HCT116 (cell line): ENCODE data around the gene TLR9. TPM values are rescaled to one million over a fixed set of nuclear protein-coding genes. Genes with fewer than 3 reads are reported as not detected.

Experiments used
- ATAC-seq: fragments of 200-7000 bp; cut with Tn5 transposase; 2 replicates; pipeline ENCODE4 v1.9.1; 2020; ENCODE audit warnings: mild to moderate bottlenecking, moderate library complexity
- BruUV-seq: library from RNA; stranded (reverse); fragments of 400-500 nt; replicated peaks from 2 replicates; lab custom pipeline; 2021; lab: Mats Ljungman, UMichigan
- CTCF ChIA-PET: fragments of 300-600 bp; sonication (Branson Sonifier 250); formaldehyde crosslinking; loops from one replicate; lab custom pipeline; 2021; ENCODE audit warnings: antibody characterized with exemption; lab: Charles Lee
- POLR2A ChIA-PET: fragments of 300-600, 350-600 bp; sonication (Branson Sonifier 250); formaldehyde crosslinking; loops from one replicate; lab custom pipeline; 2021; ENCODE audit warnings: antibody characterized with exemption; lab: Charles Lee
- RAD21 ChIA-PET, 2 experiments: fragments of 300-600 bp; sonication (Branson Sonifier 250); formaldehyde crosslinking; loops; one replicate each; lab custom pipeline; 2023; ENCODE audit warnings: low total read pairs in 2 of 2; ENCODE audit not compliant: uncharacterized antibody in 2 of 2, unreplicated experiment in 2 of 2, low non-redundant PET in 1 of 2; lab: Charles Lee
- DNase-seq: peaks from one replicate; pipeline ENCODE4 v3.0.0-alpha.2; 2010; ENCODE audit warnings: low read depth, low spot score
- H2AFZ ChIP-seq: fragments of 200-600 bp; shearing (Covaris generic), sonication (generic); 2 replicates; pipeline ENCODE4 v1.6.1; 2017; ENCODE audit warnings: low read depth, mixed run types, mixed read lengths, antibody characterized with exemption, low read length; ENCODE audit not compliant: poor library complexity, severe bottlenecking
- H3K27ac ChIP-seq: 2 replicates; pipeline ENCODE4 v1.5.1; 2012; ENCODE audit warnings: low read depth, low read length
- H3K27me3 ChIP-seq: fragments of 200-600 bp; sonication (generic); 2 replicates; pipeline ENCODE4 v1.6.1; 2016; ENCODE audit warnings: mixed run types, low read length, mixed read lengths; ENCODE audit not compliant: insufficient read depth
- H3K36me3 ChIP-seq, 2 experiments: fragments of 200-500 bp in 1 of 2; fragments of 200-600 bp in 1 of 2; sonication (Bioruptor generic) in 1 of 2; sonication (generic) in 1 of 2; 2 replicates each; pipeline versions ENCODE4 v1.5.1 to v1.6.1; 2014 to 2016; ENCODE audit warnings: low read length in 2 of 2, inconsistent platforms in 1 of 2, mixed read lengths in 1 of 2, mixed run types in 1 of 2; ENCODE audit not compliant: insufficient read depth in 2 of 2, control insufficient read depth in 1 of 2
- H3K4me1 ChIP-seq, 2 experiments: fragments of 200-600 bp in 1 of 2; sonication (generic) in 1 of 2; 2 replicates each; pipeline versions ENCODE4 v1.5.1 to v1.6.1; 2012 to 2017; ENCODE audit warnings: low read length in 2 of 2, inconsistent platforms in 1 of 2, mild to moderate bottlenecking in 1 of 2, mixed read lengths in 1 of 2, mixed run types in 1 of 2, moderate library complexity in 1 of 2; ENCODE audit not compliant: insufficient read depth in 2 of 2, control insufficient read depth in 1 of 2
- H3K4me2 ChIP-seq: fragments of 200-600 bp; sonication (generic); 2 replicates; pipeline ENCODE4 v1.6.1; 2017; ENCODE audit warnings: mixed run types, low read length, mixed read lengths
- H3K4me3 ChIP-seq, 2 experiments: fragments of 200-600 bp in 1 of 2; sonication (generic) in 1 of 2; replicated peaks in 1 of 2; 2 replicates each; pipeline ENCODE4 v1.5.1; 2011 to 2016; ENCODE audit warnings: low read length in 2 of 2, control low read depth in 1 of 2, low read depth in 1 of 2, mild to moderate bottlenecking in 1 of 2, mixed read lengths in 1 of 2, mixed run types in 1 of 2
- H3K79me2 ChIP-seq: fragments of 200-600 bp; sonication (generic); 2 replicates; pipeline ENCODE4 v1.6.1; 2017; ENCODE audit warnings: mild to moderate bottlenecking, mixed run types, low read length, moderate library complexity, mixed read lengths; ENCODE audit not compliant: insufficient read depth
- H3K9ac ChIP-seq: fragments of 200-600 bp; sonication (generic); 2 replicates; pipeline ENCODE4 v1.6.1; 2016; ENCODE audit warnings: low read length, mixed read lengths
- H3K9me2 ChIP-seq: fragments of 200-600 bp; sonication (generic), shearing (Covaris generic); 2 replicates; pipeline ENCODE4 v1.6.1; 2017; ENCODE audit warnings: mixed run types, mild to moderate bottlenecking, moderate library complexity; ENCODE audit not compliant: insufficient read depth
- H3K9me3 ChIP-seq, 2 experiments: fragments of 200-500 bp in 1 of 2; fragments of 200-600 bp in 1 of 2; sonication (Bioruptor generic) in 1 of 2; sonication (generic) in 1 of 2; 2 replicates each; pipeline ENCODE4 v1.6.1; 2014 to 2017; ENCODE audit warnings: low read length in 2 of 2, mixed read lengths in 2 of 2, inconsistent platforms in 1 of 2, low read depth in 1 of 2, mild to moderate bottlenecking in 1 of 2, mixed run types in 1 of 2, moderate library complexity in 1 of 2; ENCODE audit not compliant: control insufficient read depth in 1 of 2, insufficient read depth in 1 of 2
- H4K20me1 ChIP-seq: fragments of 200-600 bp; sonication (generic), shearing (Covaris generic); 2 replicates; pipeline ENCODE4 v1.6.1; 2017; ENCODE audit warnings: mixed run types, mild to moderate bottlenecking, moderate library complexity; ENCODE audit not compliant: insufficient read depth
- CEBPB ChIP-seq: IDR thresholded peaks from 2 replicates; pipeline ENCODE4 v1.6.1; 2012; ENCODE audit warnings: low read depth
- EZH2 ChIP-seq: fragments of 200-600 bp; sonication (generic); IDR thresholded peaks from 2 replicates; pipeline ENCODE4 v1.6.1; 2017; ENCODE audit warnings: antibody characterized with exemption, mixed run types
- EZH2phosphoT487 ChIP-seq: fragments of 200-600 bp; IDR thresholded peaks from 2 replicates; pipeline ENCODE4 v1.6.1; 2018; ENCODE audit warnings: antibody characterized with exemption, borderline replicate concordance
- JUND ChIP-seq: IDR thresholded peaks from 2 replicates; pipeline ENCODE4 v1.6.1; 2012
- POLR2A ChIP-seq: IDR thresholded peaks from 2 replicates; pipeline ENCODE4 v1.7.0; 2011; ENCODE audit warnings: borderline replicate concordance; ENCODE audit not compliant: insufficient read depth, insufficient read length; ENCODE audit errors: extremely low read depth
- SIN3A ChIP-seq: IDR thresholded peaks from 2 replicates; pipeline ENCODE4 v1.6.1; 2012; ENCODE audit warnings: low read depth
- SP1 ChIP-seq: IDR thresholded peaks from 2 replicates; pipeline ENCODE4 v1.6.1; 2012; ENCODE audit warnings: low read depth
- YY1 ChIP-seq: IDR thresholded peaks from 2 replicates; pipeline ENCODE4 v1.6.1; 2011; ENCODE audit warnings: low read length, low read depth, moderate library complexity, mild to moderate bottlenecking; ENCODE audit not compliant: insufficient replicate concordance; ENCODE audit errors: extremely low read depth
- ZNF274 ChIP-seq: fragments of 200-500 bp; sonication (Bioruptor generic); IDR thresholded peaks from 2 replicates; pipeline ENCODE4 v1.6.1; 2014; ENCODE audit warnings: mild to moderate bottlenecking, low read depth, low read length, inconsistent platforms
- intact Hi-C: fragments of 100-400 bp; cut with micrococcal nuclease; formaldehyde crosslinking; loops from 2 replicates; pipeline ENCODE4 v1.10.0; 2022
- total RNA-seq: library from RNA; stranded (reverse); gene quantifications from one replicate; pipeline ENCODE4 v1.2.1, GENCODE V29; 2021; ENCODE audit not compliant: unreplicated experiment
- TF ChIP-seq, protein P1 (sequence below): IDR thresholded peaks from 2 replicates; pipeline ENCODE4 v1.6.1; 2012
- TF ChIP-seq, protein P2 (sequence below): IDR thresholded peaks from 2 replicates; pipeline ENCODE4 v1.6.1; 2012; ENCODE audit warnings: low read depth
- TF ChIP-seq, protein P3 (sequence below): IDR thresholded peaks from 2 replicates; pipeline ENCODE4 v1.6.1; 2011; ENCODE audit warnings: mild to moderate bottlenecking, low read length, moderate library complexity; ENCODE audit not compliant: insufficient replicate concordance; ENCODE audit errors: extremely low read depth

TLR9 gene
- total RNA-seq, 1 experiment from 2014 or later: 0.15 TPM

DNA sequence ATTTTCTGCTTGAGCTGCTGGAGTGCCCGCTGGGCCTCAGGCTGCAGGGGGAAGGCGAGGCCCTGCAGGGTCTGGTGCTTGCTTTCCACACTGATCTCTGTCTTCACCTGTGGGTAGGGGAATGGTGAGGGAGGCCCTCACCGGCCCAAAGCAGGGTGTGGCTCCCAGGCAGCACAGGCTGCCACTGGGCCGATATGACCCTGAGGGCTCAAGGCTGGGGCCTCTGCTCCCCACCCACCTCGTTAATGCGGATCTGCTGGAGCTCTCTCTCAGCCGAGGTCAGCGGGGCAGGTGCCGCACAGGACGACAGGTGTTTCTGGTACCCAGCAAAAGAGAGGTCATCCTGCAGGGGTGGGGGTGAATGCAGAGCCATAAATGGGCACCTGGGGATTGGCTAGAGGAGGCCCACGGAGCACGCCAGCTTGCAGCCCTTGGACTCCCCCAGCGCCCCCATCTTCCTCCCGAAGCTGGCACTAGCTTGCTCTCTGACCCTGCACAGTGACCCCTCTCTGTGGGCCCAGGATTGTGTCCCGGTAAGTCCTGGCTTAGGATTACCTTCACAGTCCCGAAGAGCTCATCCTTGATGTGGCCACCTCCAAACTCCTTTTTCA, 5.5 kb upstream of the TLR9 start:
- Histone ChIP-seq H3K27ac (no peak overlapping the region), H3K9me2 (no peaks in the 10 kb centered on the region), H3K27me3 (no peaks in the 10 kb centered on the region), H4K20me1 (no peaks in the 10 kb centered on the region), H3K9ac (no peak overlapping the region), H3K9me3 (no peaks in the 10 kb centered on the region), H3K79me2 (peaks cover 4% of the 10 kb centered on the region; the same call in 1 of the 2 replicates), H3K4me1 (no peaks in the 10 kb centered on the region), H2AFZ (no peak overlapping the region), H3K36me3 (peaks cover 17% of the 10 kb centered on the region in 2 experiments; a peak in 3 of 4 replicates), H3K4me2 (no peak overlapping the region), H3K4me3 (no peak overlapping the region)
- intact Hi-C loops: loop anchor here (1.0 kb wide), 1 partner anchor 108 kb away; no protein-coding TSS in a partner anchor
- BruUV-seq: no TSS peak
- TF ChIP-seq, protein P1, sequence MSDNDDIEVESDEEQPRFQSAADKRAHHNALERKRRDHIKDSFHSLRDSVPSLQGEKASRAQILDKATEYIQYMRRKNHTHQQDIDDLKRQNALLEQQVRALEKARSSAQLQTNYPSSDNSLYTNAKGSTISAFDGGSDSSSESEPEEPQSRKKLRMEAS: no peak
- no peak for TF ChIP-seq YY1
- TF ChIP-seq, protein P2, sequence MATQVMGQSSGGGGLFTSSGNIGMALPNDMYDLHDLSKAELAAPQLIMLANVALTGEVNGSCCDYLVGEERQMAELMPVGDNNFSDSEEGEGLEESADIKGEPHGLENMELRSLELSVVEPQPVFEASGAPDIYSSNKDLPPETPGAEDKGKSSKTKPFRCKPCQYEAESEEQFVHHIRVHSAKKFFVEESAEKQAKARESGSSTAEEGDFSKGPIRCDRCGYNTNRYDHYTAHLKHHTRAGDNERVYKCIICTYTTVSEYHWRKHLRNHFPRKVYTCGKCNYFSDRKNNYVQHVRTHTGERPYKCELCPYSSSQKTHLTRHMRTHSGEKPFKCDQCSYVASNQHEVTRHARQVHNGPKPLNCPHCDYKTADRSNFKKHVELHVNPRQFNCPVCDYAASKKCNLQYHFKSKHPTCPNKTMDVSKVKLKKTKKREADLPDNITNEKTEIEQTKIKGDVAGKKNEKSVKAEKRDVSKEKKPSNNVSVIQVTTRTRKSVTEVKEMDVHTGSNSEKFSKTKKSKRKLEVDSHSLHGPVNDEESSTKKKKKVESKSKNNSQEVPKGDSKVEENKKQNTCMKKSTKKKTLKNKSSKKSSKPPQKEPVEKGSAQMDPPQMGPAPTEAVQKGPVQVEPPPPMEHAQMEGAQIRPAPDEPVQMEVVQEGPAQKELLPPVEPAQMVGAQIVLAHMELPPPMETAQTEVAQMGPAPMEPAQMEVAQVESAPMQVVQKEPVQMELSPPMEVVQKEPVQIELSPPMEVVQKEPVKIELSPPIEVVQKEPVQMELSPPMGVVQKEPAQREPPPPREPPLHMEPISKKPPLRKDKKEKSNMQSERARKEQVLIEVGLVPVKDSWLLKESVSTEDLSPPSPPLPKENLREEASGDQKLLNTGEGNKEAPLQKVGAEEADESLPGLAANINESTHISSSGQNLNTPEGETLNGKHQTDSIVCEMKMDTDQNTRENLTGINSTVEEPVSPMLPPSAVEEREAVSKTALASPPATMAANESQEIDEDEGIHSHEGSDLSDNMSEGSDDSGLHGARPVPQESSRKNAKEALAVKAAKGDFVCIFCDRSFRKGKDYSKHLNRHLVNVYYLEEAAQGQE: no peak
- TF ChIP-seq EZH2: no peak
- TF ChIP-seq, protein P3, sequence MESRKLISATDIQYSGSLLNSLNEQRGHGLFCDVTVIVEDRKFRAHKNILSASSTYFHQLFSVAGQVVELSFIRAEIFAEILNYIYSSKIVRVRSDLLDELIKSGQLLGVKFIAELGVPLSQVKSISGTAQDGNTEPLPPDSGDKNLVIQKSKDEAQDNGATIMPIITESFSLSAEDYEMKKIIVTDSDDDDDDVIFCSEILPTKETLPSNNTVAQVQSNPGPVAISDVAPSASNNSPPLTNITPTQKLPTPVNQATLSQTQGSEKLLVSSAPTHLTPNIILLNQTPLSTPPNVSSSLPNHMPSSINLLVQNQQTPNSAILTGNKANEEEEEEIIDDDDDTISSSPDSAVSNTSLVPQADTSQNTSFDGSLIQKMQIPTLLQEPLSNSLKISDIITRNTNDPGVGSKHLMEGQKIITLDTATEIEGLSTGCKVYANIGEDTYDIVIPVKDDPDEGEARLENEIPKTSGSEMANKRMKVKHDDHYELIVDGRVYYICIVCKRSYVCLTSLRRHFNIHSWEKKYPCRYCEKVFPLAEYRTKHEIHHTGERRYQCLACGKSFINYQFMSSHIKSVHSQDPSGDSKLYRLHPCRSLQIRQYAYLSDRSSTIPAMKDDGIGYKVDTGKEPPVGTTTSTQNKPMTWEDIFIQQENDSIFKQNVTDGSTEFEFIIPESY: no peak
- TF ChIP-seq EZH2phosphoT487: no peak
- no peak for TF ChIP-seq SIN3A
- no peak for TF ChIP-seq POLR2A
- no peak for TF ChIP-seq ZNF274
- no peak for TF ChIP-seq CEBPB
- no peak for TF ChIP-seq JUND
- TF ChIP-seq SP1: no peak
- ChIA-PET RAD21 (interaction anchor here in 1 of 2 experiments (0.6 kb wide), 2 partner anchors 12 to 103 kb away, joined by 3 to 5 read pairs; no protein-coding TSS in a partner anchor), CTCF (interaction anchor here (0.6 to 2.8 kb wide), 9 partner anchors 8 to 154 kb away, joined by 3 to 37 read pairs (median 3); partner anchors contain the start of gene WDR82), POLR2A (interaction anchor here (1.0 to 1.4 kb wide), 2 partner anchors 10 to 48 kb away, joined by 3 to 4 read pairs; partner anchors contain the start of gene WDR82)
- ATAC-seq: no peak
- no peak for DNase-seq
